MCF 10A (cell line): ENCODE data around the gene WNT9A. TPM values are rescaled to one million over a fixed set of nuclear protein-coding genes. Genes with fewer than 3 reads are reported as not detected.

Experiments used
- BruUV-seq: library from RNA; stranded (reverse); fragments of 400-500 nt; replicated peaks from 2 replicates; lab custom pipeline; 2021; lab: Mats Ljungman, UMichigan
- CTCF ChIA-PET: fragments of 300-600 bp; sonication (Branson Sonifier 250); formaldehyde crosslinking; extraction: SDS; loops from one replicate; lab custom pipeline; 2021; ENCODE audit warnings: antibody characterized with exemption, inconsistent platforms; lab: Yijun Ruan, JAX
- POLR2A ChIA-PET: fragments of 300-600, 350-650 bp; sonication (Branson Sonifier 250); formaldehyde crosslinking; extraction: SDS; loops from one replicate; lab custom pipeline; 2020; ENCODE audit warnings: antibody characterized with exemption, inconsistent platforms; lab: Yijun Ruan, JAX
- DNase-seq: peaks from one replicate; pipeline ENCODE4 v3.0.0-alpha.2; 2018; ENCODE audit not compliant: unreplicated experiment
- H3K27ac Mint-ChIP-seq: one replicate; pipeline ENCODE4 v1.8.0; 2022; ENCODE audit warnings: mild to moderate bottlenecking, low read depth, mixed read lengths; ENCODE audit not compliant: unreplicated experiment
- H3K27me3 Mint-ChIP-seq: one replicate; pipeline ENCODE4 v1.8.0; 2022; ENCODE audit warnings: mixed read lengths; ENCODE audit not compliant: insufficient read depth, unreplicated experiment
- H3K36me3 Mint-ChIP-seq: one replicate; pipeline ENCODE4 v1.8.0; 2022; ENCODE audit warnings: mild to moderate bottlenecking, moderate library complexity, mixed read lengths; ENCODE audit not compliant: insufficient read depth, unreplicated experiment
- H3K4me1 Mint-ChIP-seq: one replicate; pipeline ENCODE4 v1.8.0; 2022; ENCODE audit warnings: mixed read lengths; ENCODE audit not compliant: insufficient read depth, unreplicated experiment
- H3K4me3 Mint-ChIP-seq: one replicate; pipeline ENCODE4 v1.8.0; 2022; ENCODE audit warnings: mild to moderate bottlenecking, moderate library complexity, mixed read lengths; ENCODE audit not compliant: unreplicated experiment
- H3K9me3 Mint-ChIP-seq: one replicate; pipeline ENCODE4 v1.8.0; 2022; ENCODE audit warnings: mixed read lengths; ENCODE audit not compliant: unreplicated experiment
- CTCF ChIP-seq: fragments of 200-600 bp; IDR thresholded peaks from one replicate; pipeline ENCODE4 v1.8.0; 2022; ENCODE audit warnings: antibody characterized with exemption, mild to moderate bottlenecking; ENCODE audit not compliant: unreplicated experiment
- intact Hi-C: fragments of 100-400 bp; cut with micrococcal nuclease; formaldehyde crosslinking; loops from 2 replicates; pipeline ENCODE4 v1.14.1; 2022
- total RNA-seq: library from RNA; stranded (reverse); gene quantifications from 2 replicates; pipeline ENCODE4 v1.2.3, GENCODE V29; 2022

WNT9A gene
- total RNA-seq, 1 experiment from 2014 or later, result 2.6 TPM

DNA sequence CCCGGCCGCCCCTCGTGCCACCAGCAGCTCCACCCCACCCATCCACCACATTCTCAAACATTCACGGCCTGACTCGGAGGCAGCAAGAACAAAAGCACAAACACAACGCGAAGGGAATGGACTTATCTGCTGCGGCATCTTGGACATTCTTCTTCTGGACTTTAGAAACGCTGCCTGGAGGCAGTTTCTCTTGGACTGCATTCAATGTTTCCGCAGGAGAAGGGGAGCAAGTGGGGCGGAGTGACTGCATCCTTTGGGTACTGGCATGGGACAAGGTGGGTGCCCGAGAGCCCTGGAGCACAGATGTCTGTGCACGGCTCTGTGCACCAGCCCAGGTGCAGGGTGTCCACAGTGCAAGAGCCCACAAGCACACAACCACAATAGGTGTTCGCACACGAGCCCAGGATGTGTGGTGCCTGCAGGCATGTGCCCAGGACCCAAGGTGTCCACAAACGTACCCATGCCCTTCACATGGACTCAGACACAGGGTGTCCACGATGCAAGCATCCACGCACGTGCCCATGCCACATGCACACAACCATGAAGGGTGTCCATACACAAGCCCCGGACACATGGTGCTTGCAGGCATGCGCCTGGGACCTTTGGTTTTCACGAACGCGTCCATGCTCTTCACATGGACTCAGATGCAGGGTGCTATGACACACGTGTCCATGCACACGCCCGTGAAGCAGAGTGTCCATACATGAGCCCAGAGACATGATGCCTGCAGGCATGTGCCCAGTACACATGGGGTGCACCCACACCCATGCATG, 53.6 kb downstream of the WNT9A start:
- BruUV-seq, result no TSS peak
- intact Hi-C loops, result no loop called here
- Mint-ChIP-seq H3K27me3 (peaks cover 3% of the 10 kb centered on the region), H3K36me3 (no peaks in the 10 kb centered on the region), H3K4me1 (peaks cover 12% of the 10 kb centered on the region), H3K4me3 (no peak overlapping the region), H3K27ac (no peak overlapping the region), H3K9me3 (no peaks in the 10 kb centered on the region)
- ChIA-PET POLR2A (interaction anchor here (1.4 kb wide), 1 partner anchor 40 kb away, joined by 3 read pairs; no protein-coding TSS in a partner anchor), CTCF (interaction anchor here (0.9 kb wide), 1 partner anchor 11 kb away, joined by 3 read pairs; no protein-coding TSS in a partner anchor)
- TF ChIP-seq CTCF, result no peak
- no peak for DNase-seq

DNA sequence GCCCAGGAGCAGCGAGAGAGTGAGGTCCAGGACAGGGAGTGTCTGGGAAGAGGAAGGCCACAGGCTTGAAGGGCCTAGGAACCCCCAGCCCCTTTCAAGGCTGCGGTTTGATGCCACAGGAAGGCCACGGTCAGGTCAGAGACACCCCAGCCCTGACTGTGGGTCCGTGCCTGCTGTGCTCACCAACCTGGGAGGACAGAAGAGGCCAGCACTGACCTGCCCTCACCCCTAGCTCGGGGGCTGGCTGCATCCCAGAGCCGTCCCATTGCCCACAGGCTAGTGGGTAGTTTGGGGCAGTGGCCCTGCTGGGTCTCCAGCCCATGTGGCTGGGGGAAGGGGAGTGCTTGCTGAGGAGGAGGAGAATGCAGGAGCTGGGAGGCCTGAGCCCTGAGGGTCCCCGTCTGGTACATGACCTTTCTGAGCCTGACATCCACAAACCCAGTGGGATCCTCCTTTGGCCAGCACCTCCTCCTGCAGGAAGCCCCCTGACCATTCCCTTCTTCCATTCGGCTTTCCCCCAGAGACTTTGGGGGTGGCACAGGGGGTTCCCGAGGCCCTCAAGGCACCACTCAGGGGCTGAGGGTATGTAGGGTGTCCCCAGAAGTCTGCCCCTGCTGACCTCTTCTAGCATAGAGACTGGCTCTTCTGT, 54.3 kb downstream of the WNT9A start:
- intact Hi-C loops, result no loop called here
- Mint-ChIP-seq H3K27me3 (no peaks in the 10 kb centered on the region), H3K4me1 (peaks cover 12% of the 10 kb centered on the region), H3K27ac (no peak overlapping the region), H3K4me3 (no peak overlapping the region), H3K36me3 (no peaks in the 10 kb centered on the region), H3K9me3 (no peaks in the 10 kb centered on the region)
- CTCF ChIA-PET, result interaction anchor here (0.7 to 0.9 kb wide), 2 partner anchors 12 to 30 kb away, joined by 3 read pairs; no protein-coding TSS in a partner anchor
- no peak for TF ChIP-seq CTCF
- BruUV-seq, result no TSS peak
- no peak for DNase-seq
- POLR2A ChIA-PET, result interaction anchor here (1.4 kb wide), 1 partner anchor 41 kb away, joined by 3 read pairs; no protein-coding TSS in a partner anchor

DNA sequence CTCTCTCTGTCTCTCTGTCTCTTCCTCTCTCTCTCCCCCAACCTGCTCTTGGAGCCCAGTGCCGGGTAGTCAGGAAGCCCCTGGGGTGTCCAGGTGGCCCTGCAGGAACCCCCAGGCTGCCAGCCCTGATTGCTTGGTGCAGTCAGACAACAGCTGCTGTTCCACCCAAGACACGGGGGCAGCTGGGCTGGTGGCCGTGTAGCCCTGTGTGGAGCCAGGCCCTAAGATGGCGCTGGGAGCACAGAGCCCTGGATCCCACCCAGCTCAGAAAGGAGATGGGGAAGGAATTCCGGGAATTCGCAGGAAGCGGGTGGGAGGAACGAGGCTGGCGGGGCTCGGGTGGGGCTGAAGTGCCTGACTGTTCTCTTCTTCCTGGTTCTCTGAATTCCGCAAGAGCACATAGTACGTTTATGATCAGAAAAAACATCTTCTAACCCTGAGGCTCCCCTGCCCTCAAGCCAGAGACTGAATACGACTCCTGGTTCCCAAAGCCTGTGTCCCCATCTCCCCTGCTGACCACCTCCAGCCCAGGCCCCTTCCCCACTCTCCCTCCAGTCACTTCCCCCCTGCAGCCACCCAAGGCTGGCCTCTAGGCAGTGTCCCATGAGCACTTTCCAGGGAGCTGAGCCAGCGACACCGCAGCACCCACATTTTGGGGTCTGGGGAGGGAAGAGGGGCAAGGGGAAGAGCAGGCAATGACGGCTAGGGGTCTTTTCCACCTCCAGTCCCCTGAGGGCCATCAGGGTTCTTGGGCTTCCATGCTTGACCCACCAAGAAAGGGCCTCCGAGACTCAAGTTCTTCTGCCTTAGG, 55.0 kb downstream of the WNT9A start:
- POLR2A ChIA-PET, result interaction anchor here (1.4 kb wide), 1 partner anchor 42 kb away, joined by 3 read pairs; no protein-coding TSS in a partner anchor
- intact Hi-C loops, result no loop called here
- Mint-ChIP-seq H3K9me3 (no peaks in the 10 kb centered on the region), H3K27me3 (no peaks in the 10 kb centered on the region), H3K4me3 (no peak overlapping the region), H3K36me3 (no peaks in the 10 kb centered on the region), H3K27ac (no peak overlapping the region), H3K4me1 (peaks cover 12% of the 10 kb centered on the region)
- TF ChIP-seq CTCF, result no peak
- CTCF ChIA-PET, result interaction anchor here (0.7 kb wide), 1 partner anchor 29 kb away, joined by 3 read pairs; no protein-coding TSS in a partner anchor
- no peak for DNase-seq
- BruUV-seq, result no TSS peak
